ENCODE results near the gene LRFN2.

LRFN2 gene

GRCh38 chr6:40469323-40469722 lies 117.8 kb downstream of the LRFN2 start:
- DNase-seq: no peak

DNA sequence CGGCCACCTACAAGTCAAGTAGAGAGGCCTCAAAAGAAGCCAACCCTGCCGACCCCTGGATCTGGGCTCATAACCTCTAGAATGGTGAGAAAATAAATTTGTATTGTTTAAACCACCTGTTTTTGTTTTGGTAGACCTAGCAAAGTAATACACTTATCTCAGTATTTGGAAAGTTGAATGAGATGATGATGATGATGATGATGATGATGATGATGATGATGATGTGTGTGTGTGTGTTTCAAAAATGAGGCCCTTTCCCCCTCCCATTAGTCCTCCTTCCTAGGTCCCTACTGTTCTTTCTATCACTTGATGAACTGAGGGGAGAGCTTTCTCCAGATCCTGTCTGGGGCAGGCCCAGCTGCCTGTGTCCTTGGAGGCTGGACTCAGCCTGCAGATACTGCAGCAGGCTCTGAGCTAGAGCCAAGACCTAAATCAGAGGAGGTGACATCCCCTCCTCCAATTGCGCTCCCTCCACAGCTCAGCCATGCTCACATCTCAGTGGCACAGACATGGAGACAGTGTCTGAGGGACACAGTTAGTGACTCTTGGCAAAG lies 120.1 kb downstream of the LRFN2 start:
- DNase-seq: no peak

DNA sequence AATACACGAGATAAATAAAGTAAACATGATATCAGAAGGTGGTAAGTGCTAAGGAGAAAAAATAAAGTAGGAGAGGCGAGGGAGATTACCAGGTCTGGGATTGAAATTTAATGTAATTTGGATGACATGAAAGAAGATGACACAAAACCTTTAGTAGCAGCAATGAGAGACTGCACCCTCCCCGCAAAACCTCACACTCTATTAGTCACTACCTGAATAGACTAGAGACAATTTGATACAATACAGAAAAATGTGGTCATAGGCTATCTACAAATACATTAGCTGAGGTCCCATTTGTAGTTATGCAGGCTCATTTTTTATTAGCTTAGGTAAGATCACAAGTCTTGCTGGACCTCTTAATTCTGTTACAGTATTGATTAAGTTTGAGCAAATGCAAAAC lies 125.5 kb downstream of the LRFN2 start:
- DNase-seq: no peak

DNA sequence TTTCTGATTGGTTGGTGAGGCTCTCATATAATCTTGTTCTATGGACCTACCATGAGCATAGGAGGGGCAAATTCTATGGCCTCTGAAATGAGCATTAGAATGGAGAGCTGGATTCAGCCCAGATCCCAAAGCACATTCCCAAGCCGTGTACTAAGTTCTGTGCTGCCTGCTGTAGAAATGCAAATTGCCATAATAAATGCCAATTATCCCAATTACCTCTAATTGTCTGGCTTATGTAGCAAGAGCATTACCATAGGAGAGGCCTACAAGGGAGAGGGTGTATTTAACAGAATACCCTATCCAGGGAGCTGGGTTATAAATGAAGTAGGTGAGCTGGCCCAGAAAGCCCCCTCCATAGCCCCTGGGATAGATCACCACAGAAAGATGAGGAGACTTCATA lies 126.8 kb downstream of the LRFN2 start:
- DNase-seq: no peak

DNA sequence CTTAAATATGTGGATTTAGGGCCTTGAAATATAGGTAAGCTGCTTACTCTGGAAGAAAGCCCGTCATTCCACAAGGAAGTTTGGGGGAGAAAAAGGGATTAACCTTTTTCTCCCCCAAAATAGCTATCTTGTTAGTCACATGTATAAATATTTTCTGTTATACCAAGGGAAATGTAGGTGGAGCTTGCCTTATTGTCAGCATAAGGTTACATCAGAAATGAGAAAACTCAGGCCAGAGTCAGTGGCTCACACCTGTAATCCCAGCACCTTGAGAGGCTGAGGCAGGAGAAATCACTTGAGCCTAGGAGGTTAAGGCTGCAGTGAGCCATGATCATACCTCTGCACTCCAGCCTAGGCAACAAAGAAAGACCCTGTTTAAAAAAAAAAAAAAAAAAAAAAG lies 129.9 kb downstream of the LRFN2 start:
- no peak for DNase-seq

DNA sequence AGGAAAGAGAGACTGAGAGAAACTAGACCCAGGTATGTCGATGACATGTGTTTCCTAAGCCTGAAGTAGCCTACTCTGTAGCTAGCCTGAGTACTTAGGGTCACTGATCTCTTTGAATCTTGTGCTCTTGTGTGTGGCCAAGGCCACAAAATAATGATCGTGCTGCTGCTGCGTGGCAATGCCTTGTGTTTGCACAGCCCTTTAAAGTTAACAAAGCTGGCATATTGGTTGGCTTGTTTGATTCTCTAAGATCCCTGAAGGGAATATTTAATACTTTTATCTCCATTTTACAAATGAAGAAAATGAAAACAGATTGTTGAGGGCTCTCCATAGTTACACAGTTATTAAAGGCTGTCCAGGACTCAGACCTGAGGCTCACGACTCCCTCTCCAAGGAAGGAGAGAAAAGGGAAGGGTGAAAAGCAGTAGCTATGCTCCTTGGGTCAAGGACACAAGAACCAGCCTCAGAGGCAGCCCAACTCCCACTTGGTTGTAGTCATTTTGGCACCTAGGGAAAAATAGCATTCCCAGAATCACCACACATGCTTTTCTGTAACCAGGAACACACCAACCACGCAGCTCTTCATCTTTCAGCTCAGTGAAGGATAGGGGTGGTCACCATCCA lies 130.7 kb downstream of the LRFN2 start:
- no peak for DNase-seq

DNA sequence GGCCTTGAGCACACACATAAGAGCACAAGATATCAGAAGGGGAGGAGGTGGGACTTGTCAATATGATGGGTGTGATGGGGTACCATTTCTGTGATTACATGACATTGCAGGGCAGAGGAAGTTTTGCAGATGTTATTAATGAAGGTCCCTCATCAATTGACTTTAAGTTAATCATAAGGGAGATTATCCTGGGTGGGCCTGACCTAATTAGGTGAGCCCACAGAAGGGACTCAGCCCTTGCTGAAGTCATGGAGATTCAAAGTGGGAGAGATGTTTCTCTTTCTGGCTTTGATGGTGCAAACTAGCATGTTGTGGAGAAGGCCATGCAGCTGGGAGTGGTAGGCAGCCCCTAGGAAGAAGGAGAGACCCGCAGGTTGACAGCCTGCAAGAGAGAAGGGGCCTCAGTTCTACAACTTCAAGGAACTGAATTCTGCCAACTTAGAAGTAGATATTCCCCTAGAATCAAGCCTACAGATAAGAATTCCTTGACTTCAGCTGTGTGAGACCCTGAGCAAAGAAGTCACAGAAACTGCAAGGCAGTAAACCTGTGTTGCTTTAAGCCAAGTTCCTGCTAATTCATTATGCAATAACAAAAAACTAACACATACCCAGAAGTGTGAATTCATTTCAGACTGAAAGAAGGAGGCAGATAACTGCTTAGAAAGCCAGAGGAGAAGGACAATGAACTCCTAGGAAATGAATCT lies 131.3 kb downstream of the LRFN2 start:
- DNase-seq: no peak

GRCh38 chr6:40450483-40450882 lies 136.7 kb downstream of the LRFN2 start:
- no peak for DNase-seq

GRCh38 chr6:40444811-40445210 lies 142.4 kb downstream of the LRFN2 start:
- DNase-seq: no peak

DNA sequence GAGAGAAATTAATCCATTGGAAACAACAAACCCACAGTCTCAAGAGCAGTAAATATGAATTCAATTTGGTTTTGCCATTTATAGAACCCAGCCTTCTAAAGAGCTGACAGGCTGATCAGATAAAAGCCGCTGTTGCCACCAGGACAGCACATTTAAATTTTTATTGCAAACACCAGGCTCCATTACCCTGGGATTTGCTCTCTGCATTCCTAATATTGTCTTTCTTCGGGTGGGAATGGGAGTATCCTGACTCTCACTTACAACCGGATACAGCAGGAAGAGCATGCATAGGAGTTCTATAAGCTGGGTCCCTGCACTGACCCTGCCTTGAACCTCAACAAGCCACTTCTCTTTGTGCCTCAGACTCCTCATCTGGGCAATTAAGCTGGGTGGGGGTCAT lies 142.9 kb downstream of the LRFN2 start:
- DNase-seq: no peak

- DNase-seq: no peak
These were observed 143.3 kb downstream of the LRFN2 start for GRCh38 chr6:40443842-40444241.

- no peak for DNase-seq
These were observed 144.6 kb downstream of the LRFN2 start for GRCh38 chr6:40442591-40442990.

- no peak for DNase-seq
These were observed 146.0 kb downstream of the LRFN2 start for GRCh38 chr6:40441150-40441549.

DNA sequence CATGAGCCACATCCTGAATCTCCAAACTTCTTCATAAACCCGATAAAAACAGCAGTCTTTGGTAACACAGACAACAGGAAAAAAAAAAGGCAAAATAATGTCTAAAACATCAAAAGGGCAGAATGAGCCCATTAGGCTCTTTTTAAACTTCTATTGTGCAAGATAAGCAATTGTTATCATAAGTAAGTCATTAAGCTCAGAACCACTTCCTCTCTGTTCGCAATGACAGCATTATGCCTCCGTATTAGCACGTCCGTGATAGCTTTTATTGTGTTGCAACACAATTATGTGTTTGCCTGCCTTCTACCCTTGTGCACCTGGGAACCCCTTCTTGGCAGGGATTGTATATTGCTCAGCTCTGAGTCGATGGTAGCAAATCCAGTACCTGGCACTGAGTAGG lies 147.1 kb downstream of the LRFN2 start:
- DNase-seq: no peak

- no peak for DNase-seq
These were observed 148.0 kb downstream of the LRFN2 start for GRCh38 chr6:40439026-40439800.

DNA sequence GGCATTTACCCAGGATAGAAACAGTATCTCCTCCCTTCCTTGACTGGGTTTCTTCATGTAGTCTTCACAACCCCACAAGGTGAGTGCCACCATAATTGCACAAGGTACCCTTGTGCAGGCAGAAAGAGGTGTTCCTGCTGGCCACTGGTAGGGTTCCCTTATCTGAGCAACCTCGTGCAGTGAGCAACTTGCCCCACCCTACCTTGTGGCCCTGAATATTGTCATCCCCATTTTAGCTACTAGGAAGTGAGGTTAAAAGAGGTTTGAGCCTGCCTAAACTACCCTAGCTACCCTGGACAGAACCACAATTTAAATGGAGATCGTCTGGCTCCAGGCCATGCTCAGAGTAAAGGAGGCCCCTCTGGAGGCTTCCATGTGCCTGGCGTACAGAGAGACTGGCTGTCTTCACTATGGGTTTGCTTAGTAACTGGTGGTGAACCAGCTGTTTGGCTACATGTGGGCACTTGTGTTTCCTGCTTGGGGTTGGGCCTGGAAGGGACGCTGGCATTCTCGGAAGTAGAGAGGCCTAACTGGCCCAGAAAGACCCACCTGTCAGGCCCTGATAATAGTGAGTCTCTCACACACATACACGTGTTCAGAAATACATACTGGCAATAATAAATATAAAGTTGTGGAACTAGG lies 148.8 kb downstream of the LRFN2 start:
- DNase-seq: no peak

GRCh38 chr6:40437631-40438030 lies 149.5 kb downstream of the LRFN2 start:
- DNase-seq: no peak

DNA sequence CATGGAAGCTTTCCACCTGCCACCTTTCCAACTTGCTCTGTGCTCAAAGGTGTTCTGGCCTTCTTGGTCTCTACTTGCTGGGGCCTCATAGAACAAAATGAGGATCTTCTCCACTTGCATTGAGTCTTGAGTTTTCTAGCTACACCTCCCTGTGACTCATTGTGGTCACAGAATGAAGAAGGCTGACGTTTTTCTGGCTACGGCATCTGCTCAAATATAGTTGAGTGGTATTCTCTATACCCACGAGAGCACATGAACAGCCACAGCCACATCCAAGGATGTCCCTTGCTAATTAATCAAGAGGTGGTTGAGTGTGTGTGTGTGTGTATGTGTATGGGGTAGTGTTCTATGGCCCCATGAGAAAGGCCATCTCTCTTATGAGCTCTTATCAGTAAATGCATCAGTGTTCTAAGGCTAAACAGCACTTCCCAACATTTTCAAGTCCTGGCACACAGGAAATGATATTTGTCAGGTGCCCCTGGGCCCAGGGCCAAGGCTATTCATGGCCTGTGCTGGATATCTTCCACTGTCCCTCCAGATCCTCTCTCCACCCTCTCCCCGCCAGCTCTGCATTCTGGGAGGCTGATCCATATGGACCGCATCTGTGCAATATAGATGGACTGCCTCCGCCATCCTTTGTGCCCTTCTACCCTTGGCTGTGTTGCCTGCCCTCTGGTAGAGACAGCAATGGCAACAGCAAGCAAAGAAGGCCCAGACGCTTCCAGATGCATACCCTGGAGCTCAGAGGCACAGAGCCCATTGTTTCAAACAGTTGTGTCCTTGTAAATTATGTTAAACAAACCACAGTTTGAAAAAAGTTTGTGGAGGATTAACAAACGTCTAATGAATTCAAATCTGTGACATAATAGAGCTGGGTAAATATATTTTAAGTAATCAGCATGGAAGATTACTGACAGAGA lies 150.2 kb downstream of the LRFN2 start:
- peak; percentile 6 for DNase-seq

- DNase-seq: no peak
These were observed 154.2 kb downstream of the LRFN2 start for GRCh38 chr6:40432982-40433381.

DNA sequence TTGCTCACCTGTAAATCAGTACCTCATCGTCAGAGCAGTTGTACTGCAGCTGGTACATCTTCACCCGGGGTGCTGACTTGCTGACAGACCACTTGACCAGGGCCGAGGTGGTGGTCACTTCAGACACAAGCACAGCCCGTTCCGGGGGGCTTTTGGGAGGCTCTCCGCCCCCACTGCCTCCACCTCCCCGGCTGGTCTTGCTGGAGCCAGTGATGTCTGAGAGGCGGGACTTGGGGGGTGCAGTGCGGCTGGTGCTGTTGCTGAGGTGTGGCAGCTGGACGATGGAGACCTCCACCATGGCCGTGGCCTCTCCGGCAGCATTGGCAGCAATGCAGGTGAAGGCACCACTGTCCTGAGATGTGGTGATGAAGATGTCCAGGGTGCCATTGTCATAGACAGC lies 155.5 kb downstream of the LRFN2 start:
- DNase-seq: no peak

GRCh38 chr6:40427196-40427595 lies 160.0 kb downstream of the LRFN2 start:
- no peak for DNase-seq

Data from CD4-positive, alpha-beta T cell treated with Interleukin-6 for 4 hours (primary cell).